Fibroblast of skin of back (primary cell): Measurements from ENCODE around the gene RASAL1.

Experiments used
- DNase-seq: peaks from one replicate; pipeline ENCODE4 v3.0.0-alpha.2; 2013

The RASAL1 gene

DNA sequence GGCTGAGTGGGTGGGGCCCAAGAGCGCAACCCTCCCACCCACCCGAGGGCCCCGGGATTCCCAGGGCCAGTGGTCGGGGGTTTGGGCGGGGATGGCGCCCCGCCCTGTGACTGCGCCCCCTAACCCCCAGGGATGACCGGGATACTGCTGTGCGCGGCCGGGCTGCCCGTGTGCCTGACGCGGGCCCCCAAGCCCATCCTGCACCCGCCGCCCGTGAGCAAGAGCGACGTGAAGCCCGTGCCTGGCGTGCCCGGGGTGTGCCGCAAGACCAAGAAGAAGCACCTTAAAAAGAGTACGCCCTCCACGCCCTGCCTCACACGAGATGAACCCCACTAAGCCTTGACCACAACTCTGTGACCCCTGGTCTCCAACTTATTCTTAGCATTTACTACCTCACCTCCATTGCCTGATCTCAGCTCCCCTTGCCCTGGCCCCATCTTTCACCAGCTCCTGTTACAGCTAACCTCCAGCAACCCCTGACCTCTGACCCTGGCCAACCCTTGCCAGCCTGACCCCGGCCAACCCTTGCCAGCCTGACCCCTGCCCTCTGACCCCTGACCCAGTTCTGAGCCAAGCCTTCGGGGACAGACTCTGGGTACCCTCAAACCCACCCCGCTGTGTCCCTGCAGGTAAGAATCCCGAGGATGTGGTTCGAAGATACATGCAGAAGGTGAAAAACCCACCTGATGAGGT lies 42.0 kb downstream of the RASAL1 start:
- no peak for DNase-seq

DNA sequence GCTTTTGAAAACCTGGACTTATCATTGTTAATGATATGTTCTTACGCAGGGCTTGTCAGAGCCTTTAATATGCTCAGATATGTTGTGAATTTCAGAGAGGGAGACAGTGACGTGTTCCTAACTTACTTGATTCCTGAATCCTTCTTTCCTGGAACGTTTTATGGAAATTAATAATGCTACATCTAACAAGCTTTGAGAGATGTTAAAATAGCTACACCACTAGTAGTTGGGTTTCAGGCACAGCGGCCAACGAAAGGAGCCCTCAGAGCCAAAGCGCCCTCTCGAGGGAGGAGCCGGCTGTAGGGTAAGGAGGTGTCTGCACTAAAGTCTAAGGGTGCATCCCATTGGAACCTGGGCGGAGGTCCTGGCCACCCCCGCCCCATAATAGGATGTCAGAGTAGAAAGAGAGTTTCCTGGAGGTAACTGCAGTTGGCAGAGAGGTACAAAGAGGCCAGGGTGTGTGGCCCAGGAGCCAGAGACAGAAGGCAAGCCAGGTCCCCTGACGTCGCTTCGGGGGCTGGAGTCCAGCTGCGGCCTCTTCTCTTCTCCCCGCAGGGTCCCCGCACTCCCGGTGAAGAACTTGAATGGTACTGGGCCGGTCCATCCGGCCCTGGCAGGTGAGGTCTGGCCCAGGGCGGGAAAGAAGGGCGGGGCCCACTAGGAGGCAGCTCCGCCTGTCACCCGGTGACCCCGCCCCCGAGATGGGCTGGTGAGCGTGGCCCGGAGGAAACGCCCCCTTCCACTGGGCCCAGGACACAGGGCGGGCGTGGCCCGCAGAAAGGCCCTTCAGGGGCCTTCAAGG lies 42.8 kb downstream of the RASAL1 start:
- no peak for DNase-seq

DNA sequence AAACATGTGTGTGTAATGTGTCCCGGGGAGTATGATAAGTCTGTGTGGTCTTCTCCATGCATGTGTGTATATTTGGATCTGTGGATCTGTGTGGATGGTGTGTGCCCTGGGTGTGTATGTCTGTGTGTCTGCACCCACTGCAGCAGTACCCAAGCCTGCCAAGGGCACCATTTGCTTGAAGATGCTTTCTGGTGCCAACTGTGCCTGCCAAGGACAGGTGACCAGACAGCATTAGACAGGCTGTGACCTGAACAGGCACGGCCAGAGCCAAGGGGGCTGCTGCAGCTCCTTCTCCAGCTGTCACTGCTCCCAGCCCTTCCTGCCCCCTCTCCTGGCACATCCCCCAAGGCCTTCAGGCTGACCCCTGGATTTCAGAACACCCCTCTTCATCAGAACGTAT lies 44.1 kb downstream of the RASAL1 start:
- no peak for DNase-seq

DNA sequence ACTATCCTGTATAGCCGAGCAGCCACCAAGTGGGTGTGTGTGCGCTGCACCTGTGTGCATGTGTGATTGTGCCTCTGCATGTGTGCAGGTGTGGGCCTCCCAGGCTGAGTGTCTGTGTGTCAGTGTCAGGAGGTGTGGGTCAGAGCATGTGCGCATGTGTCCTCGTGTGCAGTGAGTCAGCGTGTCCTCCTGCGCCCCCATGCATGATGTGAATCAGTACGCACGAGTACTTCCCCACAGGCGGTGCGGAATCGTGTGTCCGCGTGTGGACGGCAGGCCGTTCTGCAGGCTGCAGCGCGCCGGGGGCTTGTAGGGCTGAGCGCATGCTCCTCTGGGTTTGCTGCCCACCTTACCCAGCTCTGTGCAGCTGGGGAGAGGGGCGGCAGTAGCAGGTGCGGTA lies 44.8 kb downstream of the RASAL1 start:
- no peak for DNase-seq

DNA sequence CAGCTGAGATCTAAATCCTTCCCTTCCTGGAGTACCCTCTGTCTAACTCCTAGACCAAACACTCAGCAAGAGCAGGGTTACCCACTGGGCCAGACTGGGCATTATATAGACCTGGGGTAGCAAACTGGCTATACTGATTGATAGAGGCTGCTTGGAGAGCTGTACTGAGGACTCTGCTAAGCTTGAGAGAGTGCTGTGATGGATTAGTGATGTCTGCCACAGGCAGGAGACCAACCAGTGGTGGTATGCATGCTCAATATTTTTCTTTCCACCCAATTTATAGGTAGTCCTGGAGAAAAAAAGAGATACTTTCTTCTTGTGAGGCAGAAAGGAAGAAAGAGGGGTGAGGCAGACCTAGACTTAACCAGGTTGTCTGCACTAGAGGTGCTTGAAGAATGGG lies 45.7 kb downstream of the RASAL1 start:
- no peak for DNase-seq

DNA sequence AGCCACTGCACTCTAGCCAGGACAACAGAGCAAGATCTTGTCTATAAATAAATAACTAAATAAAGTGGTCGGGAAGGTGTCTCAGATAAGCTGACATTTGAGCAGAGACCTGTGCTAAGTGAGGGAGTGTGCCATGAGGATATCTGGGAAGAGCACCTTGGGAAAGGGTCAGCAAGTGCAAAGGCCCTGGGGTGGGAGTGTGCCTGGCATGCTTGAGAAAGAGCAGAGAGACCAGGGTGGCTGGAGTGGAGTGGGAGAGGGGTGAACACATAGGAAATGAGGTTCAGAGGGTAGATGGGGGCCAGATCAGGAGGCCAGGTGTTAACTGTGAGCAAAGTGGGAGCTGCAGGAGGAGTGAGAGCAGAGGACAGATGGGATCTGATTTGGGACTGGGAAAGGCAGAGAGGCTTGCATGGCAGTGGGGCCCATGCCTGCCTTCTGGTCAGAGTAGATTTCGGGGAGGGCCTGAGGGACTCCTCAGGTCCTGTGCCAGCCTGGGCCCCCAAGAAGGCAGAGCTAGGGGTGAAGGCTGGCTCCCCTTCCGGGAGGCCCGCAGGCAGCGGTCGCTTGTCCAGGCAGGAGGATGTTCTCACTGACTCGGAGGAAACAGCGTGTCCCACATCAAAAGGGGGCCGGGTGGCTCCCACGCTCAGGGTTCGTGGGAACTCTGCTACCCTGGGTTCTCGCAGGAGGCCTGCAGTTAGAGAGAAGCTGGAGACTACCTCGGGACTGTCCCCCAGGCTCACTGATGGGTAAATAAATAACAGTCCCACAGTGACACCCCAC lies 46.4 kb downstream of the RASAL1 start:
- no peak for DNase-seq

DNA sequence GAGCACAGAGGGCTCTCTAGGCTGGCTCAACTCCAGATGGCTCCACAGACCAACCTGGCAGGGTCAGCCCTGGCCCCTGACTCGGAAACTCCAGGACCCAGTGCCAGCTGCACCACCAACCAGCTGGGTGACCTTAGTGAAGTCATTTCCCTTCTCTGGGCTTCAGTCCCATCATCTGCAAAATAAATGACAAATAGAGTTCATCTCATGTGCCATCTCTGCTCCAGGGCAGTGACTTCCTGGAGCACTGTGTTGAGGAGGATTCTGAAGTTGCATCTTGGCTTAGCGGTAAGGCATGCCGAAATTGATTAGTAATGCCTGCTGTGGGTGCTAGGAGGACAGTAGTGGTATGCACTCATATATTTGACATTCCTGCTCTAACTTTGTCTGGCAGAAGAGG lies 47.5 kb downstream of the RASAL1 start:
- DNase-seq: peak; percentile 12

DNA sequence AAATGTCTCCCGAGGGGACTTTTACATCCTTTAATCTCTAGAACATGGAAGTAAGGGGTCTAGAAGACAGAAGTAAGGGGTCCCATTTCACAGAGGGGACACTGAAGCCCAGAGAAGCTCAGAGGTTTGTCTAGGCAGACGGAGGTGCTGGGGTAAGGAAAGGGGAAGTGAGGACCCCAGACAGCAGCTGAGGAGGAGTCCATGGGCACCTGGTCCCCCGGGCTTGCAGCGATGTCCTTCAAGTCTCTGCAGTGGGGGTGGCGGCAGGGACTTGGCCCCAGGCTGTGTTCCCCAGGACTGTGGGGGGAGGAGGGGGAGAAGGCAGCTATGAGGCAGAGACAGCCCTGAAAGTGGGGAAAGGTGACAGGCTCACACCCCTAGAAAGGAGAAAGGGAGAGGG lies 48.4 kb downstream of the RASAL1 start:
- no peak for DNase-seq

DNA sequence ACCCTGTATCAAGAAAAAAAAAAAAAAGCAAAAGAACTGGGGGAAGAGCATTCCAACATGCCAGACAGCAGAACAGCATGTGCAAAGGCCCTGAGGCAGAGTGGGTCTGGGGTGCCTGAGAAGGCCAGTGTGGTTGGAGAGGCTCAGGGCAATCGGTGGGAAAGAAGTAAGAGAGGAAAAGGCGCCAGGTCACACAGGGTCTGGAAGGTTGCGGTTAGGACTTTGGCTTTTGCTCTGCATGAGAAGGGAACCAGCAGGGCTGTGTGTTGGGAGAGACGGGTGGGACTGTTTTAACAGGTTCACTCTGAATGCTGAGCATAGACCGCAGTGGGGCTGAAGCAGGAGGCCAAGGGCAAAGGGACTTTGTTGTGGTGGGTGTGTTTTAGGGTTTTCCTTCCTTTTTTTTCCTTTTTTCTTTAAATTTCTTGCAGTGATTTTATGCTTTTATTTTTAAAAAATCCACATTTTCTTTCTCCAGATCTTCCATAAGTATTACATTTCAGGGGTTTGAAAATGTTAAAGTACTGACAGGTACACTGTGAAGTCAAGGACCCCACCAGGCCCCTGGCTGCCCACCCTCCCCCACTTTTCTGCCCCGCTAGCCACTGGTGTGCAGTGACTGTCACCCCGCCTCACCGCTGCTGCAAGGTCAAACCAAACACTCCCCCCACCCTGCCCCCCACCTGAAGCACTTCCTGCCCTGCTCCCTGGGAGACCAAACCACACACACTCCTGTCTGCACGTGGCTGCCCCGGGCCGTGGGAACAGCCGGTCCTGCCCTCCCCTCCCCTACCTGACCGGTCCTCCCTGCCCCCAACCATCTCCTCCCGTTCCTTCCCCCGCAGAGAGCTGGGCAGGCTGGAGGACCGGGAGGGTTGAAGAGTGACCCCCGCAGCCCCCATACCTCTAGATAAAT lies 49.1 kb downstream of the RASAL1 start:
- DNase-seq: no peak

DNA sequence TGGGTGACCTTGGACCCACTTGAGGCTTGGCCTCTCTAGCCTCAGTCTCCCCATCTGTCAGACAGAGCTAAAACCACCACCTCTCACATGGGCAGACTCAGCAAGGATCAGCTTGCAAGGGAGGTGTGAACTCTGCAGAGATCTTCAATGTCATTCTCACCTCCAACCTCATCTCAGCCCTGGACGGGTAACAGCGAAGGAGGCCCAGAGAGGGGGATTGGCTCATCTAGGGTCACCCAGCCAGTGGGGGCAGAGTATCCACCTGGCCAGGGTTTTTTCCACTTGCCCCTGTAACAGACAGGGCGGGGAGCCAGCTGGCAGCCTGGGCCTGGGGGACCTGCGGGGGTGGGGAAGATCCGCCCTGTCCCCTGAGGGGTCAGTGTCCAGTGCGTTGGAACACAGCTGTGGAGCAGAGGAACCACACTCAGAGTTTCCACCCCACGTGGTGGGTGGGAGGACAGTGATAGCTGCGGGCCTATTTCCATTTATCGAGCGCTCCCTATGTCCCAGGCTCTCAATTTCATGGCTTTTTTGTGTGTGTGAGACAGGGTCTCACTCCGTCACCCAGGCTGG lies 51.6 kb downstream of the RASAL1 start:
- no peak for DNase-seq

DNA sequence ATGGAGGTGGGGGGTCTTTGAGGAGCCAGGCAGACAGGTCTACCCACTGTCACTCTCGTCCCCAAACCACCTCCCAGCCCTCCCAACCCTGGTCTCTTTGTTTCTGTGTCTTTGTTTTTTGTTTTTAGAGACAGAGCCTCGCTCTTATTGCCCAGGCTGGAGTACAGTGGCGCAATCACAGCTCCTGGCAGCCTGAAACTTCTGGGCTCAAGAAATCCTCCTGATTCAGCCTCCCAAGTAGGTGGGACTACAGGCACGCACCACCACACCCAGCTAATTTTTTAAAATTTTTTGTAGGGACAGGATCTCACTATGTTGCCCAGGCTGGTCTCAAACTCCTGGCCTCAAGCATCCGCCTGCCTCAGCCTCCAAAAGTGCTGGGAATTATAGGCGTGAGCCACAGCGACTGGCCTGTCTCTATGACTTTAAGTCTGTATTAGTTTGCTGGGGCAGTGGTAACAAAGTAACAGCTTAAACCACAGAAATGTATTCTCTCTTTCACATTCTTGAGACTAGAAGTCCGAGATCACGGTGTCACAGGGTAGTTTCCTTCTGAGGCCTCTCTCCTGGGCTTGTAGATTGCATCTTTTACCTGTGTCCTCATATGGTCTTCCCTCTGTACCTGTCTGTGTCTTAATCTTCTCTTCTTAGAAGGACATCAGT lies 52.9 kb downstream of the RASAL1 start:
- DNase-seq: no peak

DNA sequence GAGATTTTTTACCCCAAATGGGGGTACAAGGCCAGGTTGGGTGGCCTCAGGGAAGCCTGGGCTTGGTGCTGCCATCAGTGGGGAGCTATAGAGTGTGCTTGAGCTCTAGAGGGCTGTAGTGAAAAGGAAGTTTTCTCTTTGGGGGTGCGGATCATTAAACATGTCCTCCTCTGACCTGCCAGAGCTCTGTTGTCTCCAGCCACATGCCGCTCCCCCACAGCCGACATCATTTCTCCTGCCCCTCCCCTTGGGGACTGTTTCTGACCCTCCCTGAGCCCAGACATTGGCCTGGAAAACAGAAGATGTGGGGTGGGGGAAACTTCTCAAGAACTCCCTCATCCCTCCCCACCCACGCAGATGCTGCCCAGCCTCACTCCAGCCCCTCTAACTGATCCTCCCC lies 53.7 kb downstream of the RASAL1 start:
- DNase-seq: no peak

DNA sequence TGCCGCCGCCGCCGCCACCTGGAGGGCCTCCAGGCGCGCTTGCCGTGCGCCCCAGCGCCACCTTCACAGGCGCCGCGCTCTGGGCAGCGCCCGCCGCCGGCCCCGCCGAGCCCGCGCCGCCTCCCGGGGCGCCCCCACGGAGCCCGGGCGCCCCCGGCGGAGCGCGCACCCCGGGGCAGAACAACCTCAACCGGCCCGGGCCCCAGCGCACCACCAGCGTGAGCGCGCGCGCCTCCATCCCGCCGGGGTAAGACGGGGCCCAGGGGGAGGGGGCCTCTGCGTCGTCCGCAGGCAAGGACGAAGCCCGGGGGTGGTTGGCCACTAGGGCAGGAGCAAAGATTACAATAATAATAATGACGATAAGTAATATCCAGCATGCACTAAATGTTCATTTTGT lies 57.7 kb downstream of the RASAL1 start:
- DNase-seq: no peak

DNA sequence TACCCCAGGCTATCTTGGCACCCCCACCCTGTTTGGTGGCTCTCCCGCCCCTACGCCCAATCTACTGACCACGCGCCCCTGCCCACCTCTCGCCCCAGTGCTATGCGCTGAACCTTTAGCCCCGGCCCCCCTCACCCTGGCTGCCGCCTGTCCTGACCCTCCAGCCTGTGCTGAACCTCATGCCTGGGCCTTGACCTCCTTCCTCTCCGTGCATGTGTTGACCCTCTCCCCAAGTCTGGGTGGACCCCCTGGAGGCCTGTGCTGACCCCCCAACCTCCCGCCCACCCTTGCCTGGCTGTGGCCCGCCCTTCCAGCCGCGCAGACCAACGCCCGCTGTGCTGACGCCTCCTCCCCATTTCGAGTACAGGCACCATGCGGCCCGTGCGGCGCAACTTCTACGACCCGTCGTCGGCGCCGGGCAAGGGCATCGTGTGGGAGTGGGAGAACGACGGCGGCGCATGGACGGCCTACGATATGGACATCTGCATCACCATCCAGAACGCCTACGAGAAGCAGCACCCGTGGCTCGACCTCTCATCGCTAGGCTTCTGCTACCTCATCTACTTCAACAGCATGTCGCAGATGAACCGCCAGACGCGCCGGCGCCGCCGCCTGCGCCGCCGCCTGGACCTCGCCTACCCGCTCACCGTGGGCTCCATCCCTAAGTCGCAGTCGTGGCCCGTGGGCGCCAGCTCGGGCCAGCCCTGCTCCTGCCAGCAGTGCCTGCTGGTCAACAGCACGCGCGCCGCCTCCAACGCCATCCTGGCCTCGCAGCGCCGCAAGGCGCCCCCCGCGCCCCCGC lies 58.3 kb downstream of the RASAL1 start:
- DNase-seq: no peak

DNA sequence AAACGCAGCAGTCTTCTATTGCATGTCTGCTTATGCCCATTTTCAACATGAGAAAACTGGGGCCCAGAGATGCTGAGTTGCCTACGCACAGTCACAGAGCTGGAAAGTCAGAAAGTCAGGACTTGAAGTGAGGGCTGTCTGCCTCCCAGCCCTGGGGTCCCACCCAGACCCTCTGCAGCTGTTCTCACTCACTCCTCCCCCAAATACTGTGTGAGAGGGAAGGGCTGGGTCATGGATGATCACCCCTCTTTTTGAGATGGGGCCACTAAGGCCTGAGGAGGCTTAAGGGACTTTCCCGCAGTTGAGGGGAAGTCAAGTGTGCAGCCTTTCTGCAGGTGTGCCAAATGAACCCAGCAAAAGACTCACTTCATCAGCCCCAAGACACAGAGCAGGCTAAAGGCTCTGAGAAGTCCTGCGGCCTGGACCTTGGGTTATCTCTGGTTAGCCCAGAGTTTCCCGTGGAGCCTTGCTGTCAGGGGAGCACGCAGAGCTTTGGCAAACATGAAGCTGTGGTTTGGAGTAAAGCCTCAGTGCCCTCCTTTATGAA lies 60.4 kb downstream of the RASAL1 start:
- DNase-seq: no peak

DNA sequence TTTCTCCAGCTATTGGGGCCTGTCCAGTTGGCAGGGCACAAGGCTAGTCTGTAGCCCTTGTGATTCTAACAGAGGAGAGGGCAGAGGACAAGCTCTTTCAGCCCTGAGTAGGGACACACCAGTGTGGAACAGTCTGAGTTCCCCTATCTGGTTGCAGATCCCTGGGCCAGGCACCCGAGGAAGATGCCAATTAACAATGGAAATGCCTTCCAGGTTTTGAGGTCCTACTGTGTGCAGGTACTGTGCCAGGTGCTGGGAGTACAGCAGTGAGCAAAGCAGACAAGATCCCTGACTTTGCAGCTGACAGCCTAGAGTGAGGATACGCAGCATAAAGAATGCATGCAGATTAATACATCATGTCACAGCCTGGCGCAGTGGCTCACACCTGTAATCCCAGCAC lies 62.0 kb downstream of the RASAL1 start:
- DNase-seq: no peak

DNA sequence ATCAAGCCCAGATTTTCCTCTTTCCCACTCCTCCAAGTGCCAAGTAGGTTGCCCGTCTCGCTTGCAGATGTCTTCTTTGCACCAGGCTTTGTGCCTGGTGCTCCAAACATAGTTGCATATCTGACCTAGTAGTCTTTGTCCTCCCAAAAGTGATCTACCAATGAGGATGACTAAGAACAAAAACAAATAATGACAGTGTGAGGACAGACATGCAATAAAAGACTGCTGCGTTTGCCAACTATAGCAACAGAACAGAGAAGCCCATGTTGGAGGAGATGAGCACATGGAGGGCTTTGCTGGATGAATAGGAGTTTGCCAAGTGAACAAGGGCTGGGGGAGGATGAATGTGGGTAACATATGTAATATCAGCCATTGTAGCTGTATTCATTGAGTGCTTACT lies 63.4 kb downstream of the RASAL1 start:
- DNase-seq: peak; percentile 3

DNA sequence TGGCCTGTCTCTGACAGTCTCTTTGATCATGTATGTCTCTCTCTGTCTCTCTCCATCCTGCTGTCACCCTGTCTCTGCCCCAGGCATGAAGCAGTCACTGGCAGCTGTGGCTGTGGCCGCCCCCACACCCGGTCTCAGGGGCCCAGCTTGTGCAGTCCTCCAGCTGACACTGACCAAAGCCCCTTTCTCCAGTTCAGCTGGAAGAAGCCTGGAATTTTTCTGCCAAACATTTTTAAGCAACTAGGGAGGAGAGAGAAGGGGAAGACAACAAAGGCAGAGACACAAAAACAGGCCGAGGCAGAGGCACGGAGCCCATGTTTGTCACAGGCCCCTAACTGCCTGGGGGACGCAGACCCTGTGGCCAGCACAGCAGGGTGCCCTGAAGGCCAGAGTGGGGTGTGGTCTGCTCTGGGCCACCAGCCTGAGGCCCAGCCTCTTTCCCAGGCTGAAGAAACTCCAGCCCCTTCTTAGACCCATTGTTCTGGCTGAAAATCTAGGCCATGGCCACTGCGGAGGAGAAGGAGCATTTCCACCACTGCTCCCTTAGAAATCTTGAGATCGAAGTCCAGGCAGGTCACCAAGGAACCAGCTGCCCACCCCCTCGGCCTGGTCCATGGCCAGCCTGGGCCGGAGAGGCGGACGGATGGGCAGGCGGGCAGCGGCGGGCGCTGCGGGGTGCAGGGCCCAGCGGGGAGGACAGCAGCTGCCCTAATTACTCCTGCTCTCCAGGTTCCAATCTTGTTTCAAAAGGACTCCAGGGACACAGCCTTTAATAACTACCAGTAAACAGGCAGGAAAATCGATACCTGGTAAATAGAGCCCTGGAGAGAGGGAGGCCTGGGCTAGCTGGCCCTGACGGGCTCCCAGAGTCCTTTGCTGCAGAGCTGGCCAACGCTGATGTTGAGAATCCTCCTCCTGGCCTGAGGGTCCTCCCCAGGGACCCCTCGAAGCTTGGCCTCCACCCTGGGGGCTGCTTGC lies 64.1 kb downstream of the RASAL1 start:
- no peak for DNase-seq
